ENCODE results near the gene CALML6.

Gene CALML6

DNA sequence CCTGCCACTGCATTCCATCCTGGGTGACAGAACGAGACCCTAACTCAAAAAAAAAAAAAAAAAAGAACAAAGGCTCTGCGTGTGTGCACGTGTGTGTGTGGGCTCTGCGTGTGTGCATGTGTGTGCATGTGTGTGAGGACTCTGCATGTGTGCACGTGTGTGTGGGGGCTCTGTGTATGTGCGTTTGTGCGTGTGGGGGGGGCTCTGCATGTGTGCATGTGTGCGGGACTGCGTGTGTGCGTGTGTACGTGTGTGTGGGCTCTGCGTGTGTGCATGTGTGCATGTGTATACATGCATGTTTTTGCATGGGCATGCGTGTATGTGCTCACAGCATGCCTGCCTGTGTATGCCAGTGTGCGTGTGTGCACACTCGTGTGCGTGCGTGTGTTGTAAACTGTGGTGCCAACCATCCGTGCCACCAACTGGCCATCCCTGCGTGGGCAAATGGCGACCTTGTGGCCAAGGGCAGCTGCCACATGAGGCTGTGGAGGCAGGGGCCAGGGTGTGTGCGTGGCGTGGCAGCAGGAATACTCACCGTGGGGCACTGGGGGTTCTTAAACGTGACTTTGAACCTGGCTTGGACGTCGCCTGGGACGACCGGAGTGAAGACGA is 30.8 kb downstream of the CALML6 start:
- no peak for DNase-seq

DNA sequence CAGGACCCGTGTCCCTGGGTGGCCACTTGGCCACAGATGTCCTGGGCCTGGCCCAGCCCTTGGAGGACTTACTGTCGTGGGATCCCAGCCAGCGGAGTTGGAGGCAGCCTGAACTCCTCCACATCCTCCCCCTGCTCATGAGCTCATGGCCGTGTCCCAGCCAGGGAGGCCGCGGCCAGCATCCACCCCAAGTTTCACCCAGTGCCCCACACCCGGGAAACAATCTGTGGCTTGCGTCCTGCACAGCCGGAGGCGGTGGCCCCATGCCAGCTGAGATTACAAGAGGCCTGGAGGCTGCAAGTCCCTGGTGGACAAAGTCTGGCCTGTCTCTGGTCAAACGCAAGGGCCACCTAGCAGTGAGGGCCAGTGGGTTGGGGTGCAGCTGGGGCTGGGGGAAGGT is 31.5 kb downstream of the CALML6 start:
- DNase-seq: no peak

DNA sequence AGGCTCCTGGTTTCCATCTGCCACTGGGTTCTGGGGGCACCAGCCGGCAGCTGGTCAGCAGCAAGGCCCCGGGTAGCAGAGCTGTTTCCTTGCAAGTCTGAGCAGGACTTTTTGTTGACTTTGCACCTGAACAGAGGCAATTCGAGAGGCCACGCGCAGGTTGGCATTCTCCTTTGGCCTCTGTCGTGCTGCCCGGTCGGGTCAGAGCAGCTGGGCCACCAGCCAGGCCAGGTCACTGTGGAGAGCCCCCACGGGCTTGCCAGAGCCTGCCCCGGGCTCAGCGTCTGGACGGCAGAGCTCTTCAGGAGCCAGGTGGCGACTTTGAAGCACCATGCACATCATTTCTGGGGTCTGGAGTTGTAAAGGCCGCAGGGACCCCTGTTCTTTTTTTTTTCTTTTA is 32.4 kb downstream of the CALML6 start:
- no peak for DNase-seq

GRCh38 chr1:1948783-1949182 is 33.7 kb downstream of the CALML6 start:
- no peak for DNase-seq

GRCh38 chr1:1950940-1951339 is 35.9 kb downstream of the CALML6 start:
- DNase-seq: no peak

GRCh38 chr1:1954015-1954414 is 39.0 kb downstream of the CALML6 start:
- no peak for DNase-seq

DNA sequence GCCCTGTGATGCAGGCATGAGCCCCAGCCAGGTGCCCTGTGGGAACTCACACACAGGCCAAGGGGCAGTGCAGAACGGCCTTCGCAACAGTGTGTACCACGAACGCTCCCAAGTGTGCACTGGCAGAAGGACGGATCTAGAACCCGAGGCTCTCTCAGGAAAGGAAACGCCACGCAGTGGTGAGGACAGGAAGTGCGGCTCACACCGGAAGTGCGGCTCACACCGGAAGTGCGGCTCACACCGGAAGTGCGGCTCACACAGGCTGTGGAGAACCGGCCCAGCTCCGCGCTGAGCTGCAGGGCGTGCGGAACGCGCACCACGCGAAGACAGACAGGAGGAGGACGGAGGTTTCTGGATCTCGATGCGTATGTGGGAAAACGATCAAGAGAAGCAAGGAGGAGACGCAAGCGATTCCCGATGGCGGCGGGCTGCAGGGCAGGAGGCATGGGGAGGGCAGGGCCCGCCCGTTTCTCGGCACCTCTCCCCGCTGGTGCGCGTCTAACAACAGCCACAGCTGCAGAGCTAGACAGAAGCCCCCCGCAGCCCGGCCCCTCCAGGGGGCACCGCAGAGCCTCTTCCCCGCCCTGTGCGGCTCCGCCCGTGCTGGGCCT is 39.9 kb downstream of the CALML6 start:
- DNase-seq: no peak

- no peak for DNase-seq
Measured at GRCh38 chr1:1955621-1956094, 40.6 kb downstream of the CALML6 start.

DNA sequence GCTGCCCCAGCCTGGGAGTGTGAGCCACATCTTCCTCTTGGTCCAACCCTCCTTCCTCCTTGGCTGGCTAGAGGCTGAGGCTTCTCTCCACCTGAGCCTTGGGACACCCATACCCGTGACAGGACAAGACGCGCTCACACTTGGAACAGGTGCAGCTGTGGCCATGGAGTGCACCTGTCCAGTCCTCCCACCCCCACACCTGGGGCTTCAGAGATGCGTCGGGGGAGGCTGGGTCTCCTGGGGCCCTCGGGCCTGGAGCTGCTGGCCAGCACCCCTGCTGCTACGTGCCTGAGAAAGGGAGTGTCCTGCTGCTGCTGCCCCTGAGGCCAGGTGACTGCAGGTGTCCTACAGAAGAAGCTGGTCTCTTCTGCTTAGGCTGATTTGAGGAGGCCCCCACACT is 41.0 kb downstream of the CALML6 start:
- DNase-seq: no peak

DNA sequence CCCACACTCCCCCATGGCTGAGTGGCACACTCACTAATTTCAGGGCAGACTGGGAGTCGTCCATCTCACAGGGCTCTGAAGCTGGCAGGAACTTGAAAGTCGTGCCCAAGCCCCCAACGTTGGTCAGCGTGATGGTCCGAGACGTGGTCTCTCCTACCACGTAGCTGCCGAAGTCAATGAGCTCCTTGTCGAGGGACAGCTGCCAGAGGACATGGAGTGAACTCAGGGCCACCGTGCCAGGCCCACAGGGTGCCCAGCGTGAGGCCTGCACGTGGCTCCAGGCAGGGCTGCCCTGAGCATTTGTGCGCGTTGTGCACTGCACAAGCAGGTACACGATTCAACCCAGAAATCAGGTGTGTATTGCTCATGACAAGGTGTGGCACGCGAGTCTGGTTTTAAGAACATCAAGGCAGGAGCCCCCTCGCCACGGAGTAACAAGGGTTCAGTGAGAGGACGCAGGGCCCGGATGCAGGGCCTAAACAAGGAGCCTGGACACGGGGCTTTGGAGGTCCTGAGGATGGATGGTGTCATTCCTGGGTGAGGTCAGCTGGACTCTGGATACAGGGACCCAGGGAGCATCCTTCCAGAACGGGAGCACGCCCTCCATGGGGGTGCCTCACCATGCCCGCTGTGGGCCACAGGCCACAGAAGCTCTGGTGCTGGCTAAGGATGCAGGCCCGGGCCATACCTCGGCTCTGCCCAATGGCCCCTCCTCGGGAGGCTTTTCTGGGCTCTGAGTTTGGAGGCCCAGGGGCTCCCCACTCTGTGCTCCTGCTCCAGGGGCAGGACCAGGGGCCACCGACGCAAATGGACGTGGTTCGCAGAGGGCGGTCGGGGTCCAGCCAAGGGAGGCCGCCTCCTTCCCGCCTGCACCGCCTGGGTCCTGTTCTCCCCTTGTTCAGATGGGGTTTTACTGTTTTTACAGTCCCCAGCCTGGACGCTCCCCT is 41.8 kb downstream of the CALML6 start:
- no peak for DNase-seq

DNA sequence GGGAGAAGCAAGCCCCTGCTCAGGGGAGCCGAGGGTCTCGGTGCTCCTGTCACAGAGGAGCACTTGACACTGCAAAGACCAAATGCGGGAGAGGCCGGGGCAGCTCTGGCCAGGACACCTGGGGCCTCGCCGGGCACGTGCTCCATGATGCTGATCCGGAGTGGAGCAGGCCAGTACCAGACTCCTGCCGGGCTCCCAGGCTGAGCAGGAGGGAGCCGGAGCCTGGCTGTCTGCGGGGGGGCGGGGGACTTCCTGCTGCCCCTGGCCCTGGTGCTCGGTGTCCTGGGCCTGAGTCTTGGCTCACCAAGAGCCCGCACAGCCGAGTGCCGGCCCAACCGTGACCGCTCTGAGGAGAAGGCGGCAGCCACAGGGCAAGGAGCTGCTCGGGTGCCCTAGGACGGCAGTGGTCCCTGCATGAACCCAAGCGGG is 42.5 kb downstream of the CALML6 start:
- DNase-seq: no peak

DNA sequence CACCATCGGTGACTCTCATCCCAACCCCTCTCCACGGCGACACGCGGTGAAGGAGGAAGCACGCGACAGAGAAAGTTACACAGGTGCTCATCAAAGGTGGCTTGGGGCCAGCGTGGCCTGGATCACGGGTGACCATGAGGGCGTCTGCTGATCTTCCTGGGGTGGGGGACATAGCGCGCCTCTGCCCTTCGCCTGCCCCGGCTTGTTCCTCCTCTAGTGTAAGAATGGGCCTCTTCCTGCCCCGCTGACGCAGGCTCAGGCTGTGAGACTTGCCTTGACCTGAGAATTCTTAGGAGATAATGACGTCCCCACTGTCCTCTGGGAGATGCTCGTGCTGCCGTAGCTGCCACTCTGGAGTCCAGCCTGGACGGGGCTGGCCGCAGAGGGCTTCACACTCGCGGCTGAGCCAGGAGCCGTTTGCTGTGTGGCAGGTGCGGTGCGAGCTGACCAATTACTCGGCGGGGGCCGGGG is 43.0 kb downstream of the CALML6 start:
- no peak for DNase-seq

DNA sequence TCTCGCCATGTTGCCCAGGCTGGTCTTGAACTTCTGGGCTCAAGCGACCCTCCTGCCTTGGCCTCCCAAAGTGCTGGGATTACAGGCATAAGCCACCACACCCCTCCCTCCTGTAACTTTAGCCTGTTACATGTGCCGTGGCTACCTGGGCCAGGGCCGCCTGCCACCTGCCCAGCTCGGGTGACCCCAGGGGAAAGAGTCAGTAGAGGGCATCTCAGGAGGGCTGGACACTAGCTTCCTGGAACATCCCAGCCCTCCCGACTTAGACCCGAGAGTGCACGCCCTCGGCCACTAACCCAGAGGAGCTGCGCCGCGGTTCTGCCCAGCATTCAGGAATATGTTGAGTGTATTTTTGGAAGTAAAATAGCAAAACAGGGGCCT is 44.4 kb downstream of the CALML6 start:
- no peak for DNase-seq

- peak; percentile 70 for DNase-seq
Measured at GRCh38 chr1:1959840-1960479, 44.9 kb downstream of the CALML6 start.

GRCh38 chr1:1960480-1961196 is 45.6 kb downstream of the CALML6 start:
- DNase-seq: no peak

DNA sequence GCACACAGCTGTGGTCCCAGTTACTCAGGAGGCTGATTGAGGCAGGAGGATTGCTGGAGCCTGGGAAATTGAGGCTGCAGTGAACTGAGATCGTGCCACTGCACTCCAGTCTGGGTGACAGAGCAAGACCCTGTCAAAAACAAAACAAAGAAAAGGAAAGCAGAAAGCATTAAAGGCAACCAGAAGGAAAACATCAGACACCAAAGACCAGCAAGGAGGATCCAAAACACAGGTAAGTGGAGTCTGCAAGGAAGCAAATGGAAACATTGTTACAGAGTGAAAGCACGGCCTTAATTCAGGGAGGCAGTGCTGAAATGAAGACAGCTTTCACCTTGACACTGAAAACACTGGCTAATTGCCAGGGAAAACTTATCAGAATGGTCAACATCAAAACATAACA is 47.7 kb downstream of the CALML6 start:
- DNase-seq: no peak

GRCh38 chr1:1963570-1963969 is 48.5 kb downstream of the CALML6 start:
- DNase-seq: no peak

DNA sequence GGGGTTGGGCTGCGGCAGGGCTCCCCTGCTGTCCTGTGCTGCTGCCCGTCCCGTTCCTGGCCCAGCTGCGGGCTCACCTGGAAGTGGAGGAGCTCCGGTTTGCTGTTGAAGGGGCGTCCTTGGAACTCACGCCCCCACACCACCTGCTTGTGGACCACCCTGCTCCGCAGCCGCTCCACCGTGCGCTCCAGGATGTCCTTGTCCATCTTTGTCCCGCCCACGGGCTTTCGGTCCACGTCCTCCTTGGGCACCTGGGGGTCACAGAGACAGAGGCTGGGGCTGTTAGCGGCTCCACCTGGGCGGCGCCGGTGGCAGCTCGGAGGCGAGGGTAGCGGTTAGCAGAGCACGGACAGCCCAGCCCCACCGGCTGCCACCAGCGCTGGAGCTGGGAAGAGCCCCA is 49.8 kb downstream of the CALML6 start:
- DNase-seq: no peak

DNA sequence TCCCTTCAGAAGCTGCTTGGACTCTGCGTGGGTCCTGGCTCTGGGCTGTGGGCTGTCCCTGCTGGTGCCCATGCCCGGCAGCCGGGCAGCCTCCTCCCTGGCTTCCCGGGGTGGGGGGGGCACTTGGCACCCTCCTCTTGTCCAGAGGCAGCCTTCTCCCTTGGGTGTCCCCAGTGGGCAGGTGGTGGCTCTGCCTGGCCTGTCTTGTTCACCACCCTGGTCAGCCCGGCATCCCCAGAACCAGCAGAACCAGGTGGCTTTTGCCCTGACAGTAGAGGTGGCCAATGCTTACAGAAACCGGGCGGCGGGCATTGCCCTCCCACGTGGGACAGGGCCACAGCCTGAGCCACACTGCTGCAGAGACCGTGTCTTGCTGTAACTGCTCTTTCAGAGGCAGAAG is 50.5 kb downstream of the CALML6 start:
- DNase-seq: no peak

DNA sequence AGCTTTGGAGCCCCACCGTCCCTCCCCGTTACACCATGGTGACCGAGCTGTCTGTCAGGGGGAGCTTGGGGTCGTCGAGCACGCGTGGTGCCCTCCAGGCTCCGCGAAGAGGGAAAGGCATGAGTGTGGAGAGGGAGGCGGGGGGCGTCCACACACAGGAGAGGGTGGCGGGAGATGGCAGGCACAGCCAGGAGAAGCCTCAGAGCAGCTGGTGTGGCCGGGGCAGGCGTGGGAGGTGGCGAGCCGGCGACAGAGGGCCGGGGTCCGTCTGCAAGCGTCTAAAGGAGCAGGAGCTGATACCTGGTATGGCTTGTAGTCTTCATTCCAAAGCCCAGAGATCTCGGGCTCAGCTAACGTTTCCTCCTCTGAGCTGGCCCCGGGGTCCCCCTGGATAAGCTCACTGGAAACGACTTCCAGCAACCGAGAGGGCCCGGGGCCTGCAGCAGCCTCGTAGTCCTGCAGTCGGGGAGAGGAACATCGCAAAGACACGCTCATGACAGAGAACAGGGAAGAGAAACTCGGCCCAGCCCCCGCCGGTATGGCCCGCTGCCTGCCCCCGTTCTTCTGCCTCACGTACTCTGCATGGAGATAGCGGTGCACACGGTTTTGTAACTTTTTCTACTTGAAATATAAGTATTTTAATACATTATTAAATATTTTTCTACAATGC is 51.1 kb downstream of the CALML6 start:
- no peak for DNase-seq

Measured in fibroblast of skin of right quadriceps (primary cell).